Cardiac muscle cell (in vitro differentiated cells and primary cell): ENCODE data around the gene RNASE7. TPM values are rescaled to one million over a fixed set of nuclear protein-coding genes. Genes with fewer than 3 reads are reported as not detected.

Experiments
- DNase-seq, 2 donors: peaks; one replicate each; pipeline versions ENCODE4 v3.0.0 to v3.0.0-alpha.2; 2010 to 2017; ENCODE audit warnings: low read depth in 1 of 2, low spot score in 1 of 2
- H3K27ac ChIP-seq: fragments of 200-600 bp; sonication (generic); 2 replicates; pipeline ENCODE4 v1.5.1; 2016
- H3K27me3 ChIP-seq: fragments of 200-600 bp; sonication (generic); 2 replicates; pipeline ENCODE4 v1.6.0; 2016; ENCODE audit warnings: control low read depth
- H3K36me3 ChIP-seq: fragments of 200-600 bp; sonication (generic); 2 replicates; pipeline ENCODE4 v1.5.1; 2016; ENCODE audit warnings: control low read depth
- H3K4me1 ChIP-seq: fragments of 200-600 bp; sonication (generic); 2 replicates; pipeline ENCODE4 v1.8.1; 2017; ENCODE audit warnings: low read depth, mild to moderate bottlenecking, mixed run types
- H3K4me3 ChIP-seq: fragments of 200-600 bp; sonication (generic); 2 replicates; pipeline ENCODE4 v1.5.1; 2016; ENCODE audit warnings: mild to moderate bottlenecking
- H3K9me3 ChIP-seq: fragments of 200-600 bp; sonication (generic); 2 replicates; pipeline ENCODE4 v1.5.1; 2017; ENCODE audit warnings: low read depth, mild to moderate bottlenecking, control low read depth
- polyA plus RNA-seq: library from polyadenylated mRNA; unstranded; fragments of >200 nt; fragmentation: Nextera tagmentation; extraction: Ambion mirVana; gene quantifications from 2 replicates; pipeline ENCODE4 v1.2.1, GENCODE V29; 2016
- total RNA-seq: library from RNA; depleted of rRNA; stranded (reverse); fragments of >200 nt; gene quantifications from 2 replicates; pipeline ENCODE4 v1.2.3, GENCODE V29; 2016
- TF ChIP-seq, protein P1 (sequence below): IDR thresholded peaks from 2 replicates; pipeline ENCODE4 v1.5.1; 2012; ENCODE audit warnings: low read depth, mild to moderate bottlenecking, low read length

RNASE7 gene
- total and polyA plus RNA-seq, 2 experiments from 2014 or later = not detected

DNA sequence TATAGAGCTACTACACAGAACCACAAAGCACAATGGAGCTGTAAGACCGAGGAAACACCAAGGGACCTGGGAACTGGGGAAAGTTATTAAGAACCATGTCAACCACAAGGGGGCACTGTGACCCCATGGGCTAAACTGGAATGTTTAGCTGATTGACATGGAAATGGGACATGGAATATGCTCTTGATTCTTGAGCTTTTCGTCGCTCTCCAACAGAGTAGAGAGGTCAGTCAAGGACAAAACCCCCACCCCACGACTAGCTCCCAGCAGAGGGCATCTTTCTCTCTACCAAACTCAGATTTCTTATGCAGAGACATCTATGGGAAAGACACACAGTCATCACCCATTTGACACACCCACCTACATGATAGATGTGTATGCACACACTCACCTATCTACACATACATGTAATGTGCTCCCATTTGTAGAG, 27.4 kb upstream of the RNASE7 start:
- DNase-seq = peak; percentile 92 to 96
- no peaks in the 10 kb centered on the region for H3K27me3 ChIP-seq
- no peak overlapping the region for H3K4me3 ChIP-seq
- H3K36me3 ChIP-seq = peaks cover 16% of the 10 kb centered on the region
- peaks cover 12% of the 10 kb centered on the region for H3K4me1 ChIP-seq
- peak overlapping the region; percentile 57 for H3K27ac ChIP-seq
- TF ChIP-seq, protein P1, sequence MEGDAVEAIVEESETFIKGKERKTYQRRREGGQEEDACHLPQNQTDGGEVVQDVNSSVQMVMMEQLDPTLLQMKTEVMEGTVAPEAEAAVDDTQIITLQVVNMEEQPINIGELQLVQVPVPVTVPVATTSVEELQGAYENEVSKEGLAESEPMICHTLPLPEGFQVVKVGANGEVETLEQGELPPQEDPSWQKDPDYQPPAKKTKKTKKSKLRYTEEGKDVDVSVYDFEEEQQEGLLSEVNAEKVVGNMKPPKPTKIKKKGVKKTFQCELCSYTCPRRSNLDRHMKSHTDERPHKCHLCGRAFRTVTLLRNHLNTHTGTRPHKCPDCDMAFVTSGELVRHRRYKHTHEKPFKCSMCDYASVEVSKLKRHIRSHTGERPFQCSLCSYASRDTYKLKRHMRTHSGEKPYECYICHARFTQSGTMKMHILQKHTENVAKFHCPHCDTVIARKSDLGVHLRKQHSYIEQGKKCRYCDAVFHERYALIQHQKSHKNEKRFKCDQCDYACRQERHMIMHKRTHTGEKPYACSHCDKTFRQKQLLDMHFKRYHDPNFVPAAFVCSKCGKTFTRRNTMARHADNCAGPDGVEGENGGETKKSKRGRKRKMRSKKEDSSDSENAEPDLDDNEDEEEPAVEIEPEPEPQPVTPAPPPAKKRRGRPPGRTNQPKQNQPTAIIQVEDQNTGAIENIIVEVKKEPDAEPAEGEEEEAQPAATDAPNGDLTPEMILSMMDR = peak; percentile 83
- no peaks in the 10 kb centered on the region for H3K9me3 ChIP-seq

DNA sequence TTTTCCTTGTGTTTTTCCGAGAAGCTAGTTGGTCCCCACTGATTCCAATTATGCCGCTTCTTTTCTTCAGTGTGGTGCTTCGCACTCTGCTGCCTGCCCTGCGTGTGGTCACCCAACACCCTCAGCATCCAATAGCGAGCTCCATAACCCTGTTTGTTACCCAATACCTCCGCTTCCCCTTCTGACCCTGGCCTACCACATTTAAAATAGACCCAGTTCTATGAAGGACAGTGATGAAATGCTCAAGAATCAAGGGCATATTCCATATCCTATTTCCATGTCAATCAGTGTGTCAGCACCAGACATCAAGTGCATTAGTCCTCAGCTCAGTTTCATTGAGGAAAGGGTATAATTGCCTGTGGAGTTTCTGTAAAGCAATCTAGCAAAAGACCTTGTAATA, 26.9 kb upstream of the RNASE7 start:
- H3K4me3 ChIP-seq = no peak overlapping the region
- H3K36me3 ChIP-seq = peaks cover 16% of the 10 kb centered on the region
- no peak for DNase-seq
- no peaks in the 10 kb centered on the region for H3K27me3 ChIP-seq
- no peaks in the 10 kb centered on the region for H3K9me3 ChIP-seq
- H3K27ac ChIP-seq = peak overlapping the region; percentile 57
- peaks cover 12% of the 10 kb centered on the region for H3K4me1 ChIP-seq
- TF ChIP-seq, protein P1 = no peak

DNA sequence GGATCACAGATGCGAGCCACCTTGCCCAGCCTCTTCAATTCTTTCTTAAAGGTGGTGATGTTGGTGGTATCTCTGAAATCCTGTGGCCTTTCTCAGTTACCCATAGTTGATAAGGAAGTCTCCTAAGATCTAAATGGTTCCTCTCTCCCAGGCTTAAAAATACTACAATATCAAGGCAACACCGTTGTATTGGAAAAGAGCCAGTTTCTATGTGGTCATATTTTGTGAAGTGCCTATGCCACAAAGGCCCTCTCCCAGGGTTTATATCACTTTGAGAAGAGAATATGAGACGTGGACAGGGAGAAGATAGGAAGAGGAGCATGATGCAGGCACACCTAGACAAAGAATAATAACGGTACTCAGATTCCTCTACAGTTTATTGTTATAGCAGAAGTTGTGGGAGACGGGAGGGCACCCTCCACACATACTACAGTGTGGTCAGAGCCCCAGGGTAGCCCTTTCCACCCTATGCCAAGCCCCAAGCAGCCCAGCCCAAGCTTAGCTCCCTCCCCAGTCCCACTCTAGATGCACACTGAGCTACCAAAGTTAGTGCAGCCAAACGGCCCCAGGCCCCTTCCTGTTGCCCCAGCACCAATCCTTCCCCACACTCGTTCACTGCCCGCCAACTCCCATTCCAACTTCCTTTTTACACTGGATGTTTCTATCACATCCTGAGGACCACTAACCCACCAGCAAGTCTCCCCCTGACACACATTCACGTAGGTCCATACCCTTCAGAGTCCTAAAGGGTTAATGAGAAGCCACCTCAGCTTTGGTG, 25.6 kb upstream of the RNASE7 start:
- H3K4me3 ChIP-seq = no peak overlapping the region
- H3K27me3 ChIP-seq = no peaks in the 10 kb centered on the region
- no peak for DNase-seq
- peaks cover 26% of the 10 kb centered on the region for H3K36me3 ChIP-seq
- peaks cover 12% of the 10 kb centered on the region for H3K4me1 ChIP-seq
- no peak overlapping the region for H3K27ac ChIP-seq
- TF ChIP-seq, protein P1 = no peak
- no peaks in the 10 kb centered on the region for H3K9me3 ChIP-seq

DNA sequence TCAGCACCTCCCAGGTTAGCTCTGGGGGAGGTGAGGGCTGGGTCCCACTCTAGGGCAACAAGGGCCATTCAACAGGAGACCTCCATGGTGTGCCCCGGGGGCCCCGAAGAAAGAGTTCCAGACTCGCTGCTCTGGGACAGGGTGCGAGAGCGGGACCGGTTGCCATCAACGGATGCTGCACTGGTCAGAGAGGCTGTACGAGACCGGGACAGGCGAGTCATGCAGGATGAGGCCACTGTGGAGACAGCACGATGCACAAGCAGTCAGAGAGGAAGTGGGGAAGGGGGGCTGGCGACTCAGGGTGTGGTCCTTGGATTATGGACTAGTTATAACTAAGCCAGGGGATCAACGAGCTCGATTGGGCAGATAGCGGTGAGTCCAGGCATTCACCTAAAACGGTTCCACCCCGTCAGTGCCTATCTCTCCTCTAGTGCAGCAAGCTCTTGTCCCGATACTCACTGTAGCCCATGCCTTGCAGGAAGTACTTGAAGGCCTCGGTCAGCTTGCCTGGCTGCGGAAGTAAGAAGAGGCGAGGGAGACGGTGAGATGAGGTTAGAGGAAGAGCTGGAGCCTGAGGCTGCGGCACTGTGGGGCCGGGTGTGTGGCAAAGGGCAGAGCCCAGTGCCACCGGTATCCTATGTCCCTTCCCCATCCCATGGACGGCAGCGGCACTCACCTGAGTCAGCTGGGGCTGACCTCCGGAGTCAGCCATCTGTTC, 24.5 kb upstream of the RNASE7 start:
- Histone ChIP-seq H3K4me3 (no peak overlapping the region), H3K27me3 (no peaks in the 10 kb centered on the region), H3K36me3 (peaks cover 26% of the 10 kb centered on the region), H3K4me1 (peaks cover 11% of the 10 kb centered on the region), H3K9me3 (no peaks in the 10 kb centered on the region), H3K27ac (peak overlapping the region; percentile 48)
- DNase-seq = no peak
- TF ChIP-seq, protein P1 = no peak

DNA sequence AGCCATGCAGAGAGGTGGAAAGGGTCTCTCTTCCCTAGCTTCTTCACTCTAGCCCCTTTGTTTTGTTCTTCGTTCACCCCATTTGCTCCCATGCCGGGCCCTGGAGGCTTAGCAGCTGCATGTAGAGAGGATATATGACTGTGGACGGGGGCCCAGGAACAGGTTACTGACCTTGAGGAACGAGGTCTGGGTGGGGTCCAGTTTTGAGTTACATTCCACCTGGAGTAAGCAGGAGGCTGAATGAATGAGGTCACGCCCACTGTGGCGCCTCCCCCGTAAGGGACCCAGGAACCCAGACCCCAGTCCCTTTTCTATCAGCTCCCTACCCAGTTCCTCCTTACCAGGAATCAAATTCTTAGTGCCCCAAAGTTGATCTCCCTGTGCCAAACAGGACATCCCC, 23.9 kb upstream of the RNASE7 start:
- Histone ChIP-seq H3K4me1 (peaks cover 12% of the 10 kb centered on the region), H3K9me3 (no peaks in the 10 kb centered on the region), H3K27me3 (no peaks in the 10 kb centered on the region), H3K4me3 (no peak overlapping the region), H3K27ac (peak overlapping the region; percentile 48), H3K36me3 (peaks cover 26% of the 10 kb centered on the region)
- DNase-seq = no peak
- TF ChIP-seq, protein P1 = no peak
